ENCODE measurements around the gene FOXD2. TPM values are rescaled to one million over a fixed set of nuclear protein-coding genes. Genes with fewer than 3 reads are reported as not detected.

FOXD2 gene
- total RNA-seq, 1 experiment from 2014 or later: 1.6 TPM

DNA sequence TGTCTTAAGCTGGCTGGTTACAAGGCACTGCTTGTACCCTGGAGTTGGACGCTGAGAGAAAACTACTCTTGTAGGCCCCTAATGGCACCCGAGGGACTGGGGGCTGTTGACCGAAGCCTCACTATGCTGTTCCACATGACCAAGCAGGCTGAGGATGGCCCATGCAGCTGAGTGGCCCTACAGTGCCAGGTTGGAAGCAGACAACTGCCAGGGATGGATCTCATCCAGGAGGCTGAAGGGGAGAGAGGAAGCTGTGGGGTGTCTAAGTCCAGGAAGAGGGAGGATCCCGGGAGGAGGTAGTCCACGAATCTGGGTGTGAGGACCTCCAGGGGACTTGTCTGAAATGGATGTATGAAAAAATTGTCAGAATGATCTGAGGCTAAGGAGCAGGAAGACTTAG is 45.8 kb downstream of the FOXD2 start:
- in situ Hi-C loops (cut with HindIII; ENCODE audit: low pct_unique_long_range_greater_than_20kb, low sequenced_read_pairs): no loop called here
- DNase-seq (ENCODE audit: low read depth): no peak

DNA sequence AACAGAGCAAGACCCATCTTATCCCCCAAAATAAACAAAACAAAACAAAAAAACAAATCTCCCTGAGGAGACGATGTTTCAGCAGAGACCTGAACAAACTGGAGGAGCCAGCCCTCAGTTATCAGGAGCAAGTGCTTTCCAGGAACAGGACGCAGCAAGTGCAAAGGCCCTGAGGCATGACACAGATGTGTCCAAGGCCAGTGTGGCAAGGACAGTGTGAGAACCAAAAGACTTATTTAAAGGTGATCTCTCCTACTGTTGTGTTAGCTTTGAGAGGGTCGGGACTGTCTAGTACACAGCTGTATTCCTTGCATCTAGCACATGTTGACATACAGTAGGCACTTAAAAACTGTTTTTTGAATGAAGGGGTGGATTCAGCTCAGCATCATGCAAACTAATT is 48.0 kb downstream of the FOXD2 start:
- in situ Hi-C loops (cut with HindIII; ENCODE audit: low pct_unique_long_range_greater_than_20kb, low sequenced_read_pairs): no loop called here
- no peak for DNase-seq (ENCODE audit: low read depth)

DNA sequence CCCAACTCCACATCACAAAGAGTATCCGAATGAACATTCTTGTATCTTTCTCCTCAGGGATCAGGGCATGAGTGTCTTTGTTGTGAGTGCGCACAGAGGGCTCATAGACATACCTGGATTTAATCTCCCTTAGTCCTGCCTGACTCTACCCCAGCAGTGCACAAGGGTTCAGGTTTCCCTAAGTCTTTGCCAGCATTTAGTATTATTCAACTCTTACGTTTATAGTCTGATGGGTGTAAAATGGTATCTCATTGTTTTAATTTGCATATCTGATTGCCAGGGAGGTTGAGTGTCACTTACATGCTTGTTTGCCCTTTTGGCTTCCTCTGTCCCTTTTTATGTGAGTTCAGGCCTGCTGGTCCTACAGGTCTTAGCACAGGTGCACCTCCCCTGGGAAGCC is 49.5 kb downstream of the FOXD2 start:
- in situ Hi-C loops (cut with HindIII; ENCODE audit: low pct_unique_long_range_greater_than_20kb, low sequenced_read_pairs): no loop called here
- no peak for DNase-seq (ENCODE audit: low read depth)

DNA sequence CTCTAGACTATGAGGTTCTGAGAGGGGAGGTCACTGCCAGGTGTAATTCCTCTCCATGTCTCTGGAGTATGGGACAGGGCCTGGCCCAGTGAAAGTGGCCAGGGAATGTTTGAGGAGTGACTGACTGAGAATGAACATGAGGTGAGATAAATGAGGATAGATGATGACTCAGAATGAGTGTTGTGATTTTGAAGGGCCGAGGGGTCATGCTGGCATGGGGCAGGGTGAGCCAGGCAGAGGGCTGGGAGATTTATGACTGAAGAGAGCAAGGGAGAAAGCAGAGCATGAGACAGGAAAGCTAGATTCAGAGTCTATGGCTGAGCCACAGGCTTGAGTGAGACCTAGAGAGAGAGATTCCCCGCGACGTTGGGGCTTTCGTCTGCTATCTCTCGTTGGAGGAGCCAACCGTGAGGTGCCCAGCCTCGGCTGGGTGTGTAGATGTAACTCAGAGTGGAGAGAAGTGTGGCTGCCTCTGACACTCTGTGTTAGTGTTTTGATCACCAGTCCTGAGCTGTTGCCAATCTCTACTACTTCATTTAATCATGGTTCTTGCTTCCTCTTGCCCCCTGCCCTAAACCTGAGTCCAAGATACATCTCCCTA is 50.1 kb downstream of the FOXD2 start:
- DNase-seq (ENCODE audit: low read depth): peak; percentile 78
- in situ Hi-C loops (cut with HindIII; ENCODE audit: low pct_unique_long_range_greater_than_20kb, low sequenced_read_pairs): no loop called here

Other genes with a start within 250 kb of the FOXD2 start
- gene PDZK1IP1, start 248.0 kb upstream of the FOXD2 start, total RNA-seq (2014; rRNA removed; shearing (Covaris generic); ENCODE audit: low replicate concordance): 335 and 371 TPM in 2 replicates
- not detected in 2 replicates for gene TAL1, start 205.8 kb upstream of the FOXD2 start, total RNA-seq (2014; rRNA removed; shearing (Covaris generic); ENCODE audit: low replicate concordance)
- gene STIL, start 123.9 kb upstream of the FOXD2 start, total RNA-seq (2014; rRNA removed; shearing (Covaris generic); ENCODE audit: low replicate concordance): 16.6 and 40.5 TPM in 2 replicates
- gene CMPK1, start 104.3 kb upstream of the FOXD2 start, total RNA-seq (2014; rRNA removed; shearing (Covaris generic); ENCODE audit: low replicate concordance): 96.6 and 107 TPM in 2 replicates
- not detected in 2 replicates for gene FOXE3, start 21.8 kb upstream of the FOXD2 start, total RNA-seq (2014; rRNA removed; shearing (Covaris generic); ENCODE audit: low replicate concordance)